ENCODE measurements around the gene CSMD2.

CSMD2 gene

DNA sequence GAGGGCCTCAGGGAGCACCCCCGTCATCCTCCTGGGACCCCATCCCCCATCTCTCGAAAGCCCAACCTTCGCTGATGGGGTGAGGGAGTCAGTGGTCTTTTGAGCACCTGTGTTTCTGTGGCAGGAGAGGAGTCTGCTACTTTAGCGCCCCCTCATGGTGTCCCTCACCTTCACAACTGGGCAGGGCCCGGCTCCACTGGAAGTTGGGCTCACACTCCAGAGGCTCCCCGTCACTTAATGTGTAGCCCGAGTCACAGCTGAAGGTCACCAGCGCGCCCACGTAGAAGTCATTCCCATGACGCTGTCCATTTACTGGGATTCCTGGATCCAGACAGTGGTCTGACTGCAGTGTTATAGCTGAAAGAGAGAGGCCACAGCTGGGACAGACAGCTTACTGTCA, 440.7 kb downstream of the CSMD2 start:
- no peaks in the 10 kb centered on the region for H3K9me2 ChIP-seq (replicated peaks; ENCODE audit: low read depth, low read length)
- H3K36me3 ChIP-seq (ENCODE audit: insufficient read depth, low read length), result no peaks in the 10 kb centered on the region
- no peak overlapping the region for H3K4me3 ChIP-seq (ENCODE audit: low read length, poor library complexity, severe bottlenecking)
- H3K4me1 ChIP-seq (ENCODE audit: insufficient read depth, low read length, poor library complexity, severe bottlenecking), result no peaks in the 10 kb centered on the region
- no peaks in the 10 kb centered on the region for H3F3A ChIP-seq (ENCODE audit: low read depth)
- H2AFZ ChIP-seq (ENCODE audit: low read length), result no peak overlapping the region
- H3K4me2 ChIP-seq (ENCODE audit: low read depth, low read length, poor library complexity, severe bottlenecking), result no peak overlapping the region
- H3K79me2 ChIP-seq (ENCODE audit: insufficient read depth, low read length), result no peaks in the 10 kb centered on the region
- no peak for TF ChIP-seq EZH2phosphoT487 (IDR thresholded peaks at IDR 0.05; ENCODE audit: borderline replicate concordance)
- TF ChIP-seq, protein P1, sequence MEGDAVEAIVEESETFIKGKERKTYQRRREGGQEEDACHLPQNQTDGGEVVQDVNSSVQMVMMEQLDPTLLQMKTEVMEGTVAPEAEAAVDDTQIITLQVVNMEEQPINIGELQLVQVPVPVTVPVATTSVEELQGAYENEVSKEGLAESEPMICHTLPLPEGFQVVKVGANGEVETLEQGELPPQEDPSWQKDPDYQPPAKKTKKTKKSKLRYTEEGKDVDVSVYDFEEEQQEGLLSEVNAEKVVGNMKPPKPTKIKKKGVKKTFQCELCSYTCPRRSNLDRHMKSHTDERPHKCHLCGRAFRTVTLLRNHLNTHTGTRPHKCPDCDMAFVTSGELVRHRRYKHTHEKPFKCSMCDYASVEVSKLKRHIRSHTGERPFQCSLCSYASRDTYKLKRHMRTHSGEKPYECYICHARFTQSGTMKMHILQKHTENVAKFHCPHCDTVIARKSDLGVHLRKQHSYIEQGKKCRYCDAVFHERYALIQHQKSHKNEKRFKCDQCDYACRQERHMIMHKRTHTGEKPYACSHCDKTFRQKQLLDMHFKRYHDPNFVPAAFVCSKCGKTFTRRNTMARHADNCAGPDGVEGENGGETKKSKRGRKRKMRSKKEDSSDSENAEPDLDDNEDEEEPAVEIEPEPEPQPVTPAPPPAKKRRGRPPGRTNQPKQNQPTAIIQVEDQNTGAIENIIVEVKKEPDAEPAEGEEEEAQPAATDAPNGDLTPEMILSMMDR (conservative IDR thresholded peaks at IDR 0.05; ENCODE audit: low read length), result no peak
- no peaks in the 10 kb centered on the region for H3K9me3 ChIP-seq (ENCODE audit: insufficient read depth, low read depth, low read length)
- H4K20me1 ChIP-seq (ENCODE audit: insufficient read depth, low read length, poor library complexity, severe bottlenecking), result no peaks in the 10 kb centered on the region
- no peak overlapping the region for H3K9ac ChIP-seq (ENCODE audit: low read depth, low read length, poor library complexity, severe bottlenecking)
- H3K27me3 ChIP-seq (ENCODE audit: insufficient read depth, low read length, poor library complexity, severe bottlenecking), result no peaks in the 10 kb centered on the region

DNA sequence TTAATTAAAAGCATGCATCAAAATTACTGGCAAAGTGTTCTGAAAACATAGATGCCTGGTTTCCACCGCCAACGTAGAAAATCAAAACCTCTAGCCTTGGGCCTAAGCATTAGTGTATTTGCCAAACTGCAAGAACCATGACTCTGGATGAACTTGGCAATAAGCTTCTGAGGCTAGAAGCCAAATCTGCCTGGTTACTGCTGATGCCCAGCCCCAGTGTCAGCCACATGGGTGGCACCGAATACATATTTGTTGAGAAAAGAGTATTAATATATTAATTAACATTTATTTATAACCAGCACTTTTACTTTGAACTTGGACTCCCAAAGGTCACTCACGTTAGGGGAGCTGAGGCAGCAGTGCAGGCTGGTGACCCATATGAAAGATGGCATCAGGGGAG, 441.8 kb downstream of the CSMD2 start:
- Histone ChIP-seq H3K9me2 (replicated peaks; ENCODE audit: low read depth, low read length) (no peaks in the 10 kb centered on the region), H4K20me1 (ENCODE audit: insufficient read depth, low read length, poor library complexity, severe bottlenecking) (no peaks in the 10 kb centered on the region), H3K9me3 (ENCODE audit: insufficient read depth, low read depth, low read length) (no peaks in the 10 kb centered on the region), H3K4me2 (ENCODE audit: low read depth, low read length, poor library complexity, severe bottlenecking) (no peak overlapping the region), H3K27me3 (ENCODE audit: insufficient read depth, low read length, poor library complexity, severe bottlenecking) (no peaks in the 10 kb centered on the region), H3F3A (ENCODE audit: low read depth) (no peaks in the 10 kb centered on the region), H3K79me2 (ENCODE audit: insufficient read depth, low read length) (no peaks in the 10 kb centered on the region), H3K36me3 (ENCODE audit: insufficient read depth, low read length) (no peaks in the 10 kb centered on the region), H3K4me3 (ENCODE audit: low read length, poor library complexity, severe bottlenecking) (no peak overlapping the region), H2AFZ (ENCODE audit: low read length) (no peak overlapping the region), H3K9ac (ENCODE audit: low read depth, low read length, poor library complexity, severe bottlenecking) (no peak overlapping the region), H3K4me1 (ENCODE audit: insufficient read depth, low read length, poor library complexity, severe bottlenecking) (no peaks in the 10 kb centered on the region)
- TF ChIP-seq EZH2phosphoT487 (IDR thresholded peaks at IDR 0.05; ENCODE audit: borderline replicate concordance), result no peak
- TF ChIP-seq, protein P1 (conservative IDR thresholded peaks at IDR 0.05; ENCODE audit: low read length), result no peak

DNA sequence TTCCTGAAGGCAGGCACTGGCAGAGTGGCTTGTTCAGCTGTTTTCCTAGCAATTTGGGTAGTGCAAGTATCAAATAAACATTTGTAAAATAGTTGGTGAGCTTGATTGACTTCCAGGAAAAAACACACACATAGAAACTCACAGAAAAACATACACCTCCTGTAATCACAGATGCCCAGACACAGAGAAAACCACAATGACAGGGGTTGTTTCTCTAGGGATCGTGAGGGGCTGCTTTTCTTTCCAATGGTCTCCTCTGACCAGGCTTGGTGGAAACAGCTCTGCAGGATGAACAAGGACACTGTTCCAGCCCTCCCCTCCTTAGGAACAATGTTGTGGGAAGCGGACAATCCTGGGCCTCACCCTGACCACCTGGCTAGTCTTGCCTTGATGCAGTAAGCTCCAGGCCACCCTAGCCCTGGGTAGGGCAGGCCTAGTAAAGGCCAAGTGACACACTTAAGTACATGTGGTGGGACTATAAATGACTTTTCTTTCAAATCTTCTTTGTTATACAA, 443.7 kb downstream of the CSMD2 start:
- no peaks in the 10 kb centered on the region for H3K27me3 ChIP-seq (ENCODE audit: insufficient read depth, low read length, poor library complexity, severe bottlenecking)
- no peak overlapping the region for H3K9ac ChIP-seq (ENCODE audit: low read depth, low read length, poor library complexity, severe bottlenecking)
- no peaks in the 10 kb centered on the region for H3F3A ChIP-seq (ENCODE audit: low read depth)
- H3K79me2 ChIP-seq (ENCODE audit: insufficient read depth, low read length), result no peaks in the 10 kb centered on the region
- H2AFZ ChIP-seq (ENCODE audit: low read length), result no peak overlapping the region
- H3K9me3 ChIP-seq (ENCODE audit: insufficient read depth, low read depth, low read length), result no peaks in the 10 kb centered on the region
- no peaks in the 10 kb centered on the region for H3K36me3 ChIP-seq (ENCODE audit: insufficient read depth, low read length)
- no peaks in the 10 kb centered on the region for H4K20me1 ChIP-seq (ENCODE audit: insufficient read depth, low read length, poor library complexity, severe bottlenecking)
- no peaks in the 10 kb centered on the region for H3K9me2 ChIP-seq (replicated peaks; ENCODE audit: low read depth, low read length)
- TF ChIP-seq EZH2phosphoT487 (IDR thresholded peaks at IDR 0.05; ENCODE audit: borderline replicate concordance), result no peak
- TF ChIP-seq, protein P1 (conservative IDR thresholded peaks at IDR 0.05; ENCODE audit: low read length), result no peak
- no peaks in the 10 kb centered on the region for H3K4me1 ChIP-seq (ENCODE audit: insufficient read depth, low read length, poor library complexity, severe bottlenecking)
- no peak overlapping the region for H3K4me3 ChIP-seq (ENCODE audit: low read length, poor library complexity, severe bottlenecking)
- no peak overlapping the region for H3K4me2 ChIP-seq (ENCODE audit: low read depth, low read length, poor library complexity, severe bottlenecking)
